OCI-LY7 (cell line): ENCODE measurements around the gene HOXA10. TPM values are rescaled to one million over a fixed set of nuclear protein-coding genes. Genes with fewer than 3 reads are reported as not detected.
A peak's percentile ranks its signal among the peaks of the same experiment; 100 is the strongest.

ENCODE experiments used
- BruUV-seq: library from RNA; stranded (reverse); fragments of 400-500 nt; replicated peaks from 2 replicates; lab custom pipeline; 2021; lab: Mats Ljungman, UMichigan
- CTCF ChIA-PET: fragments of 300-600 bp; sonication (Branson Sonifier 250); formaldehyde crosslinking; loops from one replicate; lab custom pipeline; 2022; ENCODE audit warnings: antibody characterized with exemption; ENCODE audit not compliant: unreplicated experiment; lab: Charles Lee
- POLR2A ChIA-PET: fragments of 300-600 bp; sonication (Branson Sonifier 250); formaldehyde crosslinking; loops from one replicate; lab custom pipeline; 2022; ENCODE audit warnings: antibody characterized with exemption; lab: Charles Lee
- DNase-seq: peaks from one replicate; pipeline ENCODE4 v3.0.0-alpha.2; 2015; ENCODE audit warnings: low spot score
- H2AFZ ChIP-seq: fragments of 200-600 bp; sonication (generic), shearing (Covaris generic); 2 replicates; pipeline ENCODE4 v1.6.1; 2014; ENCODE audit warnings: mild to moderate bottlenecking, antibody characterized with exemption, low read length, moderate library complexity
- H3K27ac ChIP-seq: fragments of 200-600 bp; sonication (generic); 2 replicates; pipeline ENCODE4 v1.5.1; 2014; ENCODE audit warnings: mixed run types, low read depth, mild to moderate bottlenecking, moderate library complexity, low read length, inconsistent platforms; ENCODE audit not compliant: poor library complexity, severe bottlenecking
- H3K36me3 ChIP-seq: fragments of 200-600 bp; sonication (generic); 2 replicates; pipeline ENCODE4 v1.6.1; 2014; ENCODE audit warnings: mild to moderate bottlenecking, antibody characterized with exemption, low read length, moderate library complexity, mixed read lengths; ENCODE audit not compliant: insufficient read depth
- H3K4me1 ChIP-seq: fragments of 200-600 bp; sonication (generic); 2 replicates; pipeline ENCODE4 v1.5.1; 2014; ENCODE audit warnings: mild to moderate bottlenecking, low read length; ENCODE audit not compliant: insufficient read depth, poor library complexity, severe bottlenecking
- H3K4me2 ChIP-seq: fragments of 200-600 bp; sonication (generic); 2 replicates; pipeline ENCODE4 v1.6.1; 2014; ENCODE audit warnings: mild to moderate bottlenecking, low read length
- H3K4me3 ChIP-seq: fragments of 200-600 bp; sonication (generic); 2 replicates; pipeline ENCODE4 v1.5.1; 2014; ENCODE audit warnings: mild to moderate bottlenecking, low read depth, low read length; ENCODE audit not compliant: poor library complexity, severe bottlenecking
- H3K79me2 ChIP-seq: fragments of 200-600 bp; sonication (generic); 2 replicates; pipeline ENCODE4 v1.6.1; 2016; ENCODE audit warnings: low read depth, mild to moderate bottlenecking, low read length, moderate library complexity, mixed read lengths; ENCODE audit not compliant: insufficient read depth
- H3K9me2 ChIP-seq: fragments of 200-600 bp; sonication (generic); 2 replicates; pipeline ENCODE4 v1.6.1; 2016; ENCODE audit warnings: mild to moderate bottlenecking, low read length, mixed read lengths; ENCODE audit not compliant: insufficient read depth
- H3K9me3 ChIP-seq: fragments of 200-600 bp; sonication (generic); 2 replicates; pipeline ENCODE4 v1.6.1; 2014; ENCODE audit warnings: mild to moderate bottlenecking, mixed run types, low read length, mixed read lengths
- H4K20me1 ChIP-seq: fragments of 200-600 bp; sonication (generic); 2 replicates; pipeline ENCODE4 v1.6.1; 2014; ENCODE audit warnings: mild to moderate bottlenecking, antibody characterized with exemption, low read length, moderate library complexity, mixed read lengths; ENCODE audit not compliant: insufficient read depth
- CTCF ChIP-seq: fragments of 200-600 bp; sonication (generic); conservative IDR thresholded peaks from 2 replicates; pipeline ENCODE4 v1.5.1; 2014; ENCODE audit warnings: mild to moderate bottlenecking, antibody characterized with exemption, low read length, moderate library complexity, mixed read lengths
- EZH2phosphoT487 ChIP-seq: fragments of 200-600 bp; sonication (generic); IDR thresholded peaks from 2 replicates; pipeline ENCODE4 v1.6.1; 2018; ENCODE audit warnings: low read depth, borderline replicate concordance, mild to moderate bottlenecking, mixed run types, antibody characterized with exemption, low read length, moderate library complexity, mixed read lengths
- intact Hi-C: fragments of 100-400 bp; cut with micrococcal nuclease; formaldehyde crosslinking; loops from one replicate; pipeline ENCODE4 v1.10.0; 2022; ENCODE audit not compliant: unreplicated experiment
- total RNA-seq, 2 experiments: library from RNA; depleted of rRNA in 1 of 2; stranded (reverse); fragments of >200 nt in 1 of 2; shearing (Covaris generic) in 1 of 2; gene quantifications; 2 replicates each; pipeline ENCODE4 v1.2.3, GENCODE V29; 2014 to 2022

The HOXA10 gene
- total RNA-seq, 2 experiments from 2014 or later = not detected

GRCh38 chr7:27200761-27201579 is 26.9 kb upstream of the HOXA10 start:
- peak overlapping the region; percentile 86 for H3K4me2 ChIP-seq
- CTCF ChIA-PET = no interaction called here
- peak; percentile 38 for DNase-seq
- no peak overlapping the region for H3K27ac ChIP-seq
- no peaks in the 10 kb centered on the region for H3K9me3 ChIP-seq
- TF ChIP-seq EZH2phosphoT487 = no peak
- TF ChIP-seq CTCF = no peak
- no peaks in the 10 kb centered on the region for H4K20me1 ChIP-seq
- POLR2A ChIA-PET = interaction anchor here (0.6 kb wide), 1 partner anchor 450 kb away, joined by 3 read pairs; no protein-coding TSS in a partner anchor
- peak overlapping the region; percentile 73 for H3K4me3 ChIP-seq
- H3K79me2 ChIP-seq = no peaks in the 10 kb centered on the region
- BruUV-seq = no TSS peak
- peaks cover 17% of the 10 kb centered on the region for H3K4me1 ChIP-seq
- intact Hi-C loops = no loop called here
- H3K9me2 ChIP-seq = no peaks in the 10 kb centered on the region
- no peak overlapping the region; the same call in 1 of the 2 replicates for H2AFZ ChIP-seq
- H3K36me3 ChIP-seq = no peaks in the 10 kb centered on the region

DNA sequence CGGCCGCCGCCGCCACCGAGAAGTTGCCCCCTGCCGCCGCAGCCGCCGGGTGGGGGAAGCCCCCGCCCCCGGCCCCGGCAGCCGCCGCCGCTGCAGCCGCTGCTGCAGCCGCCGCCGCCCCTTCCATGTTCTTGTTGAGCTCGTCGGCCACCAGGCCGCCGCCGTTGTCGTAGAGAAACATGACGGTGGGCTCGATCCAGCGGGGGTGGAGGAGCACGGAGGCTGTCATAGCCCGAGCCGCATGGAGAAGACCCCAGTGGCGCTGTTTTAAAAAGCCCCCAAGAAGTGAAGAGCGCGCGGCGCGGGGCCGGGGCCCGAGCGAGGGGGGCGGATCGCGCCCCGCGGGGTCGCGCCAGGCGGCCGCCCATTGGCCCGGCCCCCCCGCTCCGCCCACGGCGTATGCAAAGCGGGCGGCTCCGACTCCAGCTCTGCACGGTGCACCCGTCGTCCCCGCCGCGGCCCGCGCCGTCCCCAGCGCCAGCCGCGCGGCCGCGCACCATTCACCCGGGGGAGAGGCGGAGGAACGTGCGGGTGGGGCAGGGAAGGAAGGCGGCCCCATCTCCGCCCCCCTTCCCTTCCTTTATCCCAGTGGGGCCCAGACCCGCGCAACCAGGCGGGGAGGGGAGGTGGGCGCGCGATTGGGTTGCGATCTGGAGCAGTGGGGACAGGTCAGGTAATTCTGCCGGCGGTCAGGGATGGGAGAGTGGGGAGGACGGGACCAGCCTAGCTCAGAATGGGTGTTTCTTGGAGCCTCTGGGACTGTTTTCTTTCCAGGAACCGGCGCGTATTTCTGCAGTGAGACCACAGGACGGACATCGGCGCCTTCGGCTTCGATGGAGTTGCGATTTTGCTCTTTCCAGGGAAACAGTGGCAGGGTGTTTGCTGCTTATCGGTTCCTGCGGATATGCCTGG is 26.0 kb upstream of the HOXA10 start, which contains the start of gene HOXA13:
TSS of gene HOXA13 (minus strand) at position 243 of the 912 bp plus-strand sequence. CDS start at position 229, 14 bp downstream.
- ChIA-PET POLR2A (no interaction called here), CTCF (no interaction called here)
- DNase-seq = peak; percentile 74
- Histone ChIP-seq H3K36me3 (no peaks in the 10 kb centered on the region), H3K27ac (no peak within 1 kb of the TSS), H3K4me1 (peaks cover 17% of the 10 kb centered on the region), H3K79me2 (no peaks in the 10 kb centered on the region), H3K4me3 (peak within 1 kb of the TSS; percentile 73), H3K9me3 (no peaks in the 10 kb centered on the region), H3K9me2 (no peaks in the 10 kb centered on the region), H3K4me2 (peak within 1 kb of the TSS; percentile 86), H2AFZ (peak within 1 kb of the TSS; percentile 49; the same call in 1 of the 2 replicates), H4K20me1 (no peaks in the 10 kb centered on the region)
- TF ChIP-seq EZH2phosphoT487 (no peak), CTCF (no peak)
- intact Hi-C loops = loop anchor here (5.0 to 10.0 kb wide), 4 partner anchors 407 to 877 kb away; partner anchors contain the start of gene HIBADH
- no TSS peak for BruUV-seq
